HG02840 (cell line): Measurements from ENCODE around the gene KCNN2.

Experiments
- ATAC-seq: cut with Tn5 transposase; IDR thresholded peaks from one replicate; pipeline ENCODE4 v1.9.1; 2021; ENCODE audit warnings: mild to moderate bottlenecking, moderate library complexity, moderate number of reproducible peaks; ENCODE audit not compliant: unreplicated experiment, low FRiP score

KCNN2 gene

DNA sequence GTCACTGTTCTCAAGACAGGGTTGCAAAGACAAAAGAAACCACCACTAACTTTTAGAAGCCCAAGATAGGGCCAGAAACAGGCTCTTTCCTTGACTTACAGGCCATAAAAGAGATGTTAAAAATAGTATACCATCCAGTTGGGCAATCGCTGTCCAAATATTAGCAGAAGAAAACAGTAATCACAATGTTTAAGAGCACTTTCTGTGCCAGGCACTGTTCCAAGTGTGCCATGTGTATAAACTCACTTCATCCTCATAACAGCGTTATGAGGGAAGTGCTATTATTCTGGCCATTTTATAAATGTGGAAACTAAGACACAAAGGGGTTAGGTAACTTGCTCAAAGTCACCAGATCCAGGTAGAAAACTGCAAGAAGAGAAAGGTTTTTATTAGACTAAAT, 111.7 kb downstream of the KCNN2 start:
- ATAC-seq: no peak

DNA sequence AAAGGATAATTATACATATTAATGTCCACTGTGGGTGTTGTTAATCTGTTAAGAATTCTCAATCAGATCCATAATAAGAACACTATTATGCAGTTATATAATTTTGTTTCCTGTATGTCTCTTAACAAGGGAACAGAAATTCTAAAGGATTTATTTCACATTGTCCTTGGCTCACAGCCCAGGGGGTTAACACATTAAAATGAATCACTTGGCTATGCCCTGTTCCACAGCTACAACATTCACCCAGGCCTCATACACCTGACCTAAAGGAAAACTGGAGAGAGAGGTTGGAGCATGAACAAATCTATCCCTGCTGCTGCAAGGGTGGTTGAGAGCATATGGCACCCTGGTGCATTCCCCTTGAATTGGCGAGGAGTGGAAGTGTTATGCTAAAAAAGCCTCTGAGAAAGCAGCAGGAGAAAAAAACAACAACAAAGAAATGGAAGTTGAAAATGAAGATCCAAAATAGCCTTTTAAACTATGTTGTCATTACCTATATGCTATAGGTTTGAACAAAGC, 116.0 kb downstream of the KCNN2 start:
- ATAC-seq: no peak

DNA sequence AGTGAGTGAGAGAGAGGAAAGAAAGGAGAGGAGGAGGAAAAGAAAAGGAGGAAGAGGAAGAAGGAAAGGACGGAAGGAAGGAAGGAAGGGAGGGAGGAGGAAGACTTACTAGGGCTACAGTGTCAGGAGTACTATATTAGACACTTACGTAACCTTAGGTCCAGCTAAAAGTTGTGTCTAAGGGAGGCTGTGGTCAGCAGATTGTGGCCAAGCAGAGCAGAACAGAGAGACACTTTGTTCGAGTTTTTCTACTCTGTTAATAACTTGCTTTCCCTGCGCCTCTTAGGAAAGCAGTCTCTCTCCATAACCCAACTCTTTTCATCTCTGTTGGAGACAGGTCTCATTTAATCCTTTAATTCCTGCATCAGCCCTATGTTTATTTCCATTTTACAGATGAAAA, 138.9 kb downstream of the KCNN2 start:
- no peak for ATAC-seq

DNA sequence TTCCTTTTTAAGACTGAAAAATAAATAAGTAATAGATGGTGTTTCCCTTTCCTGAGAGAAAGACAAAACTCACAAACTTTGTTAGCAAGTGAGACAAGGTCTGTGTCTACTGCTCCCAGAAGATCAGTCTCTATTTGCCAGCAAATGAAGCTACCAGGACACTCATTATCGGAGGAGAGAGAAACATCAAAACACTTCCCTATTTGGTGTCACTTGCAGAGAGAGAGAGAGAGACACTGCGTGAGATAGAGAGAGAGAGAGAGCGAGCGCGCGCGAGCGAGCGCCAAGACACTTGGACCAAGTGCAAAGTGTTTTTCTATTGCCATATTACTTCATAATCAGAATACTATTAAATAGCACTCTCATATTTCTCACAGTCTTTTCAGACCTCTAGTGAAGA, 142.7 kb downstream of the KCNN2 start:
- no peak for ATAC-seq

DNA sequence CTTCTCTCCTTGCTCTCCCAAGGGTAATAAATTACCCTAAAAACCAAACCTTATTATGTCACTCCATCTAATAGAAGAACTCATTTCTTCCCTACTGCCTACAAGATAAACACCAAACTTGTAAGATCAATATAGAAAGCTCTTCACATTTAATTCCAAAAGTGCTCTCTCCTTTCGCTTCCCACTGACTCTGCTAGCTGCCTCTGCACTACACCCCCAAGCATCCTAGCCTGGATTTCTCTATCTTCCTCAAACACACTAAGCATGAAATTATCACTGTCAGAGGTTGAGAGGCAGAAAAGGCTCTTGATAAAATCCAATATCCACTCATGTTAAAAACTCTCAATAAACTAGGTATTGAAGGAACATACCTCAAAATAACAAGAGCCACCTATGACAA, 162.4 kb downstream of the KCNN2 start:
- no peak for ATAC-seq

DNA sequence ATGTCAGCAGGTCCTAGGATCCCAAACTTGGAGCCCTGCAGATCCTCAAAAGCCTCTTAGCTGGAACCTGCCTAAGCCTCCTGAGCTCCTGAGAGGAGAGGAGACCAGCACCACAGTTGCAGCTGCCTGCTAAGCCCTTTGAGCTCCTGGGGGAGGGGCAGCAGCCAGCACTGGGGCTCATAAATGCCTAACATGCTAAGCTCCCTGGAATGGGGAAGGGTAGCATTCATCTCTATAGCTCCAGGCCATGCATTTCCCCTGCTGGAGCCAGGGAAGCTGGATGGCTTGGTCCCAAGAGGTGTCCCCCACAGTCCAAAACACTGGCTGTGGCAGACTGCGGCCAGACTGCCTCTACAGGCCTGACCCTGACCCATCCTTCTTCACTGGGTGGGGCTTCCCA, 182.7 kb downstream of the KCNN2 start:
- no peak for ATAC-seq
